SK-N-SH (cell line): ENCODE measurements around the gene PYGM.

Experiments used
- EZH2phosphoT487 ChIP-seq: fragments of 200-600 bp; sonication (generic); IDR thresholded peaks from 2 replicates; pipeline ENCODE4 v1.6.1; 2017; ENCODE audit warnings: low read depth, mixed run types, mild to moderate bottlenecking, antibody characterized with exemption, moderate library complexity, borderline replicate concordance
- GABPA ChIP-seq: IDR thresholded peaks from 2 replicates; pipeline ENCODE4 v1.4.0; 2012; ENCODE audit warnings: low read depth, mild to moderate bottlenecking
- GATA2 ChIP-seq: sonication (generic); formaldehyde crosslinking; IDR thresholded peaks from 2 replicates; pipeline ENCODE4 v1.5.0; 2020; ENCODE audit warnings: mild to moderate bottlenecking, missing genetic modification reagents
- JUND ChIP-seq: IDR thresholded peaks from 2 replicates; pipeline ENCODE4 v1.4.0; 2012
- POLR2AphosphoS5 ChIP-seq: IDR thresholded peaks from 2 replicates; pipeline ENCODE4 v1.6.1; 2012; ENCODE audit warnings: low read depth, low read length
- RAD21 ChIP-seq: IDR thresholded peaks from 2 replicates; pipeline ENCODE4 v1.6.1; 2012; ENCODE audit warnings: mild to moderate bottlenecking, low read length
- SIN3A ChIP-seq: IDR thresholded peaks from 2 replicates; pipeline ENCODE4 v1.6.1; 2012; ENCODE audit warnings: low read depth, mild to moderate bottlenecking, low read length, moderate library complexity, borderline replicate concordance
- TF ChIP-seq, protein P1 (sequence below): fragments of 200-600 bp; sonication (generic); IDR thresholded peaks from 2 replicates; pipeline ENCODE4 v1.6.1; 2017; ENCODE audit warnings: antibody characterized with exemption, mild to moderate bottlenecking, moderate library complexity
- TF ChIP-seq, protein P2 (sequence below): IDR thresholded peaks from 2 replicates; pipeline ENCODE4 v1.4.0; 2012; ENCODE audit warnings: low read depth, borderline replicate concordance

DNA sequence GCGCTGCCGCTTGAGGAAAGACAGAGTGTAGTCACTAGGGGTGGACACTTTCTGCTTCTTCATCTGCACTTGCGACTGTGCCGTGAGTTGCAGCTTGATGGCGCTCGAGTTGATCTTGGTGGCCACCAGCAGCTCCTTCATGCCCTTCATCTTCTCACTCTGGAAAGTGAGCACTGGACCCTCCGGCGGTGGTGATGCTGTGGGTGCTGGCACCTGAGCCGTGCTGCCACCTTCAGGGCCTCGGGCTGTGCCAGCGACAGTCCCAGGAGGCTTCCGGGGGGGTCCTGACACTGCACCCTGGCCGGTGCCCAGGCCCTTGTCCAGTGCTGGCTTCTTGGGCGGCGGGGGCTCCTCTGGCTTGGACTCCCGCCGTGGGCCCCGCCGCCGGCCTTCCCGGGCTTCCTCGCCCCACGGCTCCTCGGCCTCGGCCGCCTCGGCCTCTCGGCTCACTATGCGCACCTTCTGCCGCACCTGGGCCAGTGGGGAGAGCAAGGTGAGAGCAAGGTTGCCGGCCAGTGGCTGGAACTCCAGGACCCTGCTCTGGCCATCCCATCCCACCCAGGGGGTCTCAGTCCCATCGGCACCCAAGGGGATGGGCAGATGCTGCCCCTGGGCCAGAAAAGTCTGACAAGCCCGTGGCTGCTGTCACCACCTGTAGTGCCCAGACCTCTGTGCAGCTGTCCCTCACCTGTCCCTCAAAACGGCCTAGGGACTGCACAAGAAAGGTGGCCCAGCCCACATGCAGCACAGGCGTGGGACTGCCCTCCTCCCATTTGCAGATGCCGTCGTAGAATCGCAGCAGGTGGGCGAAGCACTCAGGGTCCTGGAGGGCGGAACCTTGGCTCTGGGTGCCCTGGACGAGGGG lies 44.8 kb upstream of the PYGM start:
- TF ChIP-seq, protein P1, sequence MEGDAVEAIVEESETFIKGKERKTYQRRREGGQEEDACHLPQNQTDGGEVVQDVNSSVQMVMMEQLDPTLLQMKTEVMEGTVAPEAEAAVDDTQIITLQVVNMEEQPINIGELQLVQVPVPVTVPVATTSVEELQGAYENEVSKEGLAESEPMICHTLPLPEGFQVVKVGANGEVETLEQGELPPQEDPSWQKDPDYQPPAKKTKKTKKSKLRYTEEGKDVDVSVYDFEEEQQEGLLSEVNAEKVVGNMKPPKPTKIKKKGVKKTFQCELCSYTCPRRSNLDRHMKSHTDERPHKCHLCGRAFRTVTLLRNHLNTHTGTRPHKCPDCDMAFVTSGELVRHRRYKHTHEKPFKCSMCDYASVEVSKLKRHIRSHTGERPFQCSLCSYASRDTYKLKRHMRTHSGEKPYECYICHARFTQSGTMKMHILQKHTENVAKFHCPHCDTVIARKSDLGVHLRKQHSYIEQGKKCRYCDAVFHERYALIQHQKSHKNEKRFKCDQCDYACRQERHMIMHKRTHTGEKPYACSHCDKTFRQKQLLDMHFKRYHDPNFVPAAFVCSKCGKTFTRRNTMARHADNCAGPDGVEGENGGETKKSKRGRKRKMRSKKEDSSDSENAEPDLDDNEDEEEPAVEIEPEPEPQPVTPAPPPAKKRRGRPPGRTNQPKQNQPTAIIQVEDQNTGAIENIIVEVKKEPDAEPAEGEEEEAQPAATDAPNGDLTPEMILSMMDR = no peak
- no peak for TF ChIP-seq GABPA
- TF ChIP-seq EZH2phosphoT487 = no peak
- TF ChIP-seq GATA2 (CRISPR knock-in tag) = no peak
- no peak for TF ChIP-seq RAD21
- no peak for TF ChIP-seq SIN3A
- no peak for TF ChIP-seq JUND
- TF ChIP-seq, protein P2, sequence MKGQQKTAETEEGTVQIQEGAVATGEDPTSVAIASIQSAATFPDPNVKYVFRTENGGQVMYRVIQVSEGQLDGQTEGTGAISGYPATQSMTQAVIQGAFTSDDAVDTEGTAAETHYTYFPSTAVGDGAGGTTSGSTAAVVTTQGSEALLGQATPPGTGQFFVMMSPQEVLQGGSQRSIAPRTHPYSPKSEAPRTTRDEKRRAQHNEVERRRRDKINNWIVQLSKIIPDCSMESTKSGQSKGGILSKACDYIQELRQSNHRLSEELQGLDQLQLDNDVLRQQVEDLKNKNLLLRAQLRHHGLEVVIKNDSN = no peak
- TF ChIP-seq POLR2AphosphoS5 = no peak
